Keratinocyte (primary cell): ENCODE data around the gene PIBF1.

ENCODE experiments used
- CTCF ChIP-seq, 3 experiments: IDR thresholded peaks in 1 of 3; conservative IDR thresholded peaks in 1 of 3; optimal IDR thresholded peaks in 1 of 3; 2 replicates in 2 of 3; 3 replicates in 1 of 3; pipeline versions ENCODE3 to v1.5.1; 2011; ENCODE audit warnings: low read length in 3 of 3, mild to moderate bottlenecking in 3 of 3, moderate library complexity in 2 of 3, control low read depth in 1 of 3, inconsistent platforms in 1 of 3; ENCODE audit not compliant: insufficient read depth in 2 of 3; ENCODE audit errors: extremely low read depth in 1 of 3
- EZH2 ChIP-seq: IDR thresholded peaks from one replicate; pipeline ENCODE4 v1.6.1; 2012; ENCODE audit warnings: inconsistent platforms, mild to moderate bottlenecking, low read length, moderate library complexity

- TF ChIP-seq CTCF (optimal IDR thresholded peaks at IDR 0.05 in 1 of 3, IDR thresholded peaks at IDR 0.05 in 1 of 3, conservative IDR thresholded peaks at IDR 0.05 in 1 of 3; ENCODE audit: extremely low read depth in 1 of 3, insufficient read depth in 2 of 3, low read length in 3 of 3) (no peak), EZH2 (no peak)
These were observed 178.2 kb downstream of the PIBF1 start for GRCh38 chr13:72960114-72960513.
